ENCODE results near the gene ANKRD13B.

Gene ANKRD13B

DNA sequence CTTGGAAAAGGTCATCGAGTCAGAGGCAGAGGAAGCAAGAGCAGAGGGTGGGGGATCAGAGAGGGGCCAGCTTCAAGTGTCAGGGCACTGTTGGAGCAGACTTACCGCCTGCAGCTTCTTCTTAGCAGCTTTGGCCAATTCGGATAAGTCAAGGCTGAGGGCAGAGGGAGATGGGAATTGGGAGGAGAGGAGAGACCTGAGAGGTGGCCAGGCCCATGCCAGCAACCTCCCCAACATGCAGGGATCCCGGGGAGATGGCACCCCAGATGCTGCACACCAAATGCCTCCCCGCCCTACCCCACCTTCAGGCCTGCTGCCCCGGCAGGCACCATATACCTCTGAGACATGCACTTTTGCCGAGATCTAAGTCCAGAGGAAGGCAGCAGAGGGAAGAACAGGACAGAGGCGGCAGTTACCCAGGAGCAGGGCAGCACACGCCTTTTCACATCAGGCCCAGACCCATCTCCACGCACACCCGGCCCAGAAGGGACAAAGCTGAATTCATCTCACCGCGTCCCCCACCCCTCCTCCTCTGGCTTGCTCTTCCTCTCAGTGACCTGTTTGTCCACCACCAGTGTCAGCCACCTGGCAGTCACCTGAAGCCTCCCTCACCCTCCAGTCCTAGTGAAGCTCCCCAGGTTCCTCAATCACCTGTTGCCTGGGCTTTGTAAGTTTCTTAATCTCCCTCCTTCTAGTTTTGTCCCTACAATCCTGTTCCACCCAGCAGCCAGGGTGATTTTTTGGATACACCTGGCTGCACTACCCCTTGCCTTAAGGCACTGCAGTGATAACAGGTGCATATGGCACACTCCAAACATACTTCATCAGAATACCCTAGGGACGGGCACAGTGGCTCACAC is 14.1 kb upstream of the ANKRD13B start:
- Histone ChIP-seq H3K36me3 (replicated peaks; ENCODE audit: low read depth, low read length) (peaks cover 50% of the 10 kb centered on the region), H3K27me3 (ENCODE audit: low read depth, low read length) (no peaks in the 10 kb centered on the region), H4K20me1 (ENCODE audit: insufficient read depth, low read length) (no peaks in the 10 kb centered on the region), H2AFZ (ENCODE audit: low read depth, low read length) (no peak overlapping the region), H3K4me1 (ENCODE audit: low read length) (peaks cover 14% of the 10 kb centered on the region), H3K4me2 (ENCODE audit: low read length) (no peak overlapping the region), H3K9me3 (ENCODE audit: insufficient read depth, low read length) (no peaks in the 10 kb centered on the region), H3K4me3 (ENCODE audit: low read length) (no peak overlapping the region), H3K79me2 (ENCODE audit: low read length) (peaks cover 9% of the 10 kb centered on the region), H3K27ac (ENCODE audit: low read length) (no peak overlapping the region), H3K9ac (ENCODE audit: low read length) (no peak overlapping the region)
- no peak for TF ChIP-seq EZH2phosphoT487 (IDR thresholded peaks at IDR 0.05; ENCODE audit: low read depth)
- TF ChIP-seq, protein P1, sequence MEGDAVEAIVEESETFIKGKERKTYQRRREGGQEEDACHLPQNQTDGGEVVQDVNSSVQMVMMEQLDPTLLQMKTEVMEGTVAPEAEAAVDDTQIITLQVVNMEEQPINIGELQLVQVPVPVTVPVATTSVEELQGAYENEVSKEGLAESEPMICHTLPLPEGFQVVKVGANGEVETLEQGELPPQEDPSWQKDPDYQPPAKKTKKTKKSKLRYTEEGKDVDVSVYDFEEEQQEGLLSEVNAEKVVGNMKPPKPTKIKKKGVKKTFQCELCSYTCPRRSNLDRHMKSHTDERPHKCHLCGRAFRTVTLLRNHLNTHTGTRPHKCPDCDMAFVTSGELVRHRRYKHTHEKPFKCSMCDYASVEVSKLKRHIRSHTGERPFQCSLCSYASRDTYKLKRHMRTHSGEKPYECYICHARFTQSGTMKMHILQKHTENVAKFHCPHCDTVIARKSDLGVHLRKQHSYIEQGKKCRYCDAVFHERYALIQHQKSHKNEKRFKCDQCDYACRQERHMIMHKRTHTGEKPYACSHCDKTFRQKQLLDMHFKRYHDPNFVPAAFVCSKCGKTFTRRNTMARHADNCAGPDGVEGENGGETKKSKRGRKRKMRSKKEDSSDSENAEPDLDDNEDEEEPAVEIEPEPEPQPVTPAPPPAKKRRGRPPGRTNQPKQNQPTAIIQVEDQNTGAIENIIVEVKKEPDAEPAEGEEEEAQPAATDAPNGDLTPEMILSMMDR (IDR thresholded peaks at IDR 0.05; ENCODE audit: low read depth, low read length) = no peak

GRCh38 chr17:29579866-29580771 is 12.8 kb upstream of the ANKRD13B start:
- Histone ChIP-seq H3K4me1 (ENCODE audit: low read length) (peaks cover 15% of the 10 kb centered on the region), H3K9ac (ENCODE audit: low read length) (no peak overlapping the region; the same call in 1 of the 2 replicates), H3K9me3 (ENCODE audit: insufficient read depth, low read length) (no peaks in the 10 kb centered on the region), H2AFZ (ENCODE audit: low read depth, low read length) (no peak overlapping the region), H3K27me3 (ENCODE audit: low read depth, low read length) (no peaks in the 10 kb centered on the region), H4K20me1 (ENCODE audit: insufficient read depth, low read length) (no peaks in the 10 kb centered on the region; the same call in 1 of the 2 replicates), H3K4me3 (ENCODE audit: low read length) (no peak overlapping the region), H3K27ac (ENCODE audit: low read length) (peak overlapping the region; percentile 57), H3K79me2 (ENCODE audit: low read length) (peaks cover 22% of the 10 kb centered on the region), H3K4me2 (ENCODE audit: low read length) (0 out of 2 replicates have a peak overlapping the region, but pooled peaks have one; percentile 5), H3K36me3 (replicated peaks; ENCODE audit: low read depth, low read length) (peaks cover 51% of the 10 kb centered on the region)
- no peak for TF ChIP-seq EZH2phosphoT487 (IDR thresholded peaks at IDR 0.05; ENCODE audit: low read depth)
- TF ChIP-seq, protein P1 (IDR thresholded peaks at IDR 0.05; ENCODE audit: low read depth, low read length) = peak; percentile 93

DNA sequence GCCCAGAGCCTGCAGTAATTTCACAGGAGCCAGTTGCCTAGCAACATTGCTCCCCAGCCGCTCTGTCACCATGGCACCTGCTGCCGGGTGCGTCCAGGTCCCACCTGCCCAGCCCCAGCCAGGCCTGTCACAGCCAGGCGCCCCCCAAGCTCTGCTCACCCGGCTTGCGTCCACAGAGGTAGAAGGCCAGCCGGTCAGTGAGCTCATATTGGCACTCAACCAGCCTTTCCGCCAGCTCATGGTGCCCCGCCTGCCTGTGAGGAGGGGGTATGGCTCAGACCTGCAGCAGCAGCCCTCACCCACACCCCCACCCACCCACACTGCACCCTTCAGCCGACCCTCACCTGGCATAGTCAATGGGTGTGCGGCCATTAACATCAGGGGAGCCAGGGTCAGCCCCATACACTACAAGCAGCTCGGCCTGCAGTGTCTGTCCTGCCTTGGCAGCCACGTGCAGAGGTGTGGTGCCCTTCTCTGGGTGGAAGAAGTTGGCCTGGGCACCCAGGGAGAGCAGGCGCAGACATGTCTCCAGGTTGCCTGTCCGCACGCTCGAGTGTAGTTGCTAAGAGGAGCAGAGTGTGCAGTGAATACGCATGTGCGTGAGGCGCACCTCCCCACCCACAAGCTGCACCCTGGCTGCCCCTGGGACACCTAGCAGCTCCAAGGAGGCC is 11.2 kb upstream of the ANKRD13B start:
- H3K36me3 ChIP-seq (replicated peaks; ENCODE audit: low read depth, low read length) = peaks cover 40% of the 10 kb centered on the region
- H3K27ac ChIP-seq (ENCODE audit: low read length) = no peak overlapping the region
- no peak overlapping the region for H3K4me3 ChIP-seq (ENCODE audit: low read length)
- TF ChIP-seq, protein P1 (IDR thresholded peaks at IDR 0.05; ENCODE audit: low read depth, low read length) = no peak
- no peak for TF ChIP-seq EZH2phosphoT487 (IDR thresholded peaks at IDR 0.05; ENCODE audit: low read depth)
- H3K4me1 ChIP-seq (ENCODE audit: low read length) = peaks cover 19% of the 10 kb centered on the region
- no peak overlapping the region for H3K9ac ChIP-seq (ENCODE audit: low read length)
- peaks cover 4% of the 10 kb centered on the region for H4K20me1 ChIP-seq (ENCODE audit: insufficient read depth, low read length)
- no peaks in the 10 kb centered on the region for H3K9me3 ChIP-seq (ENCODE audit: insufficient read depth, low read length)
- H3K79me2 ChIP-seq (ENCODE audit: low read length) = peaks cover 38% of the 10 kb centered on the region
- H3K4me2 ChIP-seq (ENCODE audit: low read length) = no peak overlapping the region
- H3K27me3 ChIP-seq (ENCODE audit: low read depth, low read length) = no peaks in the 10 kb centered on the region
- no peak overlapping the region for H2AFZ ChIP-seq (ENCODE audit: low read depth, low read length)
